CD4-positive, alpha-beta T cell treated with Interleukin-10 for 1 hour (primary cell): Measurements from ENCODE around the gene INSRR.
A peak's percentile ranks its signal among the peaks of the same experiment; 100 is the strongest.

ENCODE experiments used
- DNase-seq: peaks from one replicate; pipeline ENCODE4 v3.0.0-alpha.2; 2020

INSRR gene

DNA sequence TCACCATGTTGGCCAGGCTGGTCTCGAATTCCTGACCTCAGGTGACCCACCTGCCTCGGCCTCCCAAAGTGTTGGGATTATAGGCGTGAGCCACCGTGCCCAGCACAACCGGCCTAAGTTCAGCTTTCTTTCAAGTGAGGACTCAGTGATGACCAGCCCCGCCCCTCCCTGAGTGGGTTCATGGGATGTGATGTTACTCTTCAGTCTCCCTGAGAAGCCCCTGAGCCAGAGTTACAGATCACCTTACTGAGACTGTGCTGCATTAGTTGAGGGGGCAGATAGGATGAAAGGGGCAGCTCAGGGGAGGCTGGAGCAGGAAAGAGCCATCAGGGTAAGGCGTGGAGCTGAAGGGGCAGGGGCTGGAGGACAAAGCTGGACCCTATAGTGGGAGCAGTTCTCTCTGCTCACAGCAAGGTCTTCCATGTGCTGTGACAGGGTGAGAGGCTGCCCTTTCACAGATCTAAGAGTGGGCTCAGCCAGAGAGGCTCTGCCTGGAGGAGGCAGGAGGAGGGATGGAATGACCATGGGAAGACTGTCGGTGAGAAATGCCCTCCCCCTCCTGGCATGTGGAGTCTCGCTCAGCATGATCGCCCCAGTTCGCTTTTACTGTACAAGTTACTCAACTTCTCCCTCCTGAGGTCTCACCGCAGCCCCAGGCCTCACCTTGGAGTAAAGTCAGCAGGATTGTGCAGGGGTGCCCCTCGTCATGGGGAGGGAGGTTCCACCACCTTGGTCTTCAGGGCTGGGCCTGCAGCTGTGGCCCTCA, 55.6 kb downstream of the INSRR start:
- DNase-seq: no peak

DNA sequence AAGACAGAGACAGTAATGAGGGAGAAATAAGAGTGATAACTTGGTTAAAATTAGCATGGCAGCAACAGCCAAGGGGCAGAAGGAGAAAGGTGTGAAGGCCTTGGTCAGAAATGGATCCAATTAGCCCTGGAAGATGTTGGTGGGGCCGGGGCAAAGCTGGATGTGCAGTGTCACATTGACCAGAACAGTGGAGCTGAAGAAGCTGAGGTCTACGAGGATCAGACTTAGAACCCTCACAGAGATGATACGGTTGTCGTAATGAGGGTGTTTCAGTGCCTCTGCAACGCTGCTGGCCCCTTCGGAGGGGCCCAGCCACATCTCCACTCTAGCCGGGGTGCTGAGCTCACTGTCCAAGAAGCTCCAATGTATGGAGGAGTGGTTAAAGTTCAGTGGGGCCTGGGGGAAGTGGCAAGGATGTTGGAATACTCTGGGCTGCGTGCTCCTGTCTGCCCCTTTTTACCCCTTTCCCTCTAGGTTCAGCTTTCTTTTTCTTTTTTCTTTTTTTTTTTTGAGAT, 56.4 kb downstream of the INSRR start:
- DNase-seq: no peak

DNA sequence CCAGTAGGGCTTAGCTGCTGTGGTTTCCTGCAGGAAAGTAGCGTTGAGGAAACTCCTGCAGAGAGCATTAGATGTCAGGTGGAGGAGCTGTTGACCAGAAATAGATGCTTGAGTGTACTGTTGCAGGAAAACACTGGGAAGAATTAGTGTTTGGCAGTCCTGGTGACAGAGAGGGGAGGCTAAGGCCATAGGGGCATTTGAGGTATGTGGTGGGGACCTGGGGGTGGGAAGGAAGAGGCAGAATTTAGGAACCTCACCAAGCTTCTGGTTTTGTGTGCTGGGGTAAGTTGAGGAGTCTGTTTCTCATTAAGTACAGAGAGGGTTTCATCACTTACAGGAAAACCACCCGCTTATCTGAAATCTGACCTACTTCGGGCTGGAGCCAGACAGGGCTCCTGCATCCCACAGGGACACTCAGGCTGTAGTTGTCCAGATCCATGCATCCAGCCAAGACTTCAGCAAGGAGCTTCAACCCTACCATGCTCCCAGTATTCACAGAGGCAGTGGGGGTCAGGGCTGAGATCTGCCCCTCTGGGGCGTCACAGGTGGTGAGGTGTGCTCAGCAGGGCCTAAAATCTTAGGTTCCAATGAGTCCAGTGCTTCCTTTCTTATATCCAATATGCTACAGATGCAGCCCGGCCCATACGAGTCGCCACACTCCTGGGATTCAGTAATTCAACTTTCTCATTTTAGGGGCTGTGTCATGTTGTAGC, 57.4 kb downstream of the INSRR start:
- DNase-seq: no peak

DNA sequence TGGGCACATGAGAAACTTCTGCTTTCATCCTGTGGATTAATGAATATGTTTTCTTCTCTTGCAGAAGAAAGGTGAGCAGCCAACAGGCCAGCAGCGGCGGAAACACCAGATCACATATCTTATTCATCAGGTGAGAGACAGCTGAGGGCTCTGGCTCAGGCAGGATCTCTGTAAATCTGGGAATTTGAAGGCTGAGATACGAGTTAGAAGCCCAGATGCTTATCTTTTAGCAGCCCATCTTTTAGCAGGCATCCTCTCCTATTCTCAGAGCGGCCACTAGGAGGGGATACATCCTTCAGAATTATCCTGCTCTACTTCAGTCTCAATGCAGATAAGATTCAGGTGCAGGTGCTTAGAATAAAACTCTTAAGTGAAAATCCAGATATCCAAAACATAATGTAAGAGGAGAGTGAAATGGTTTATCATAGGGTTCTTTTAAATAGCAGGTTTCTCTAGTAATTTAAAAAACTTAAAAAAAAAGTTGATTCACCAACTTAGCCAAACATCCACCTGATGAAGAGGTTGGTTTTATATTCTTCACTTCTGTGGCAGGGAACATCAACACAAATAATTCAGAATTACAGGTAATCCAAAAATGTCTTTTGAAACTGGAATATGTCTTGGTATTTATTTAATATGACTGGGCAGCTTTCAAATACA, 61.6 kb downstream of the INSRR start:
- DNase-seq: peak; percentile 80

DNA sequence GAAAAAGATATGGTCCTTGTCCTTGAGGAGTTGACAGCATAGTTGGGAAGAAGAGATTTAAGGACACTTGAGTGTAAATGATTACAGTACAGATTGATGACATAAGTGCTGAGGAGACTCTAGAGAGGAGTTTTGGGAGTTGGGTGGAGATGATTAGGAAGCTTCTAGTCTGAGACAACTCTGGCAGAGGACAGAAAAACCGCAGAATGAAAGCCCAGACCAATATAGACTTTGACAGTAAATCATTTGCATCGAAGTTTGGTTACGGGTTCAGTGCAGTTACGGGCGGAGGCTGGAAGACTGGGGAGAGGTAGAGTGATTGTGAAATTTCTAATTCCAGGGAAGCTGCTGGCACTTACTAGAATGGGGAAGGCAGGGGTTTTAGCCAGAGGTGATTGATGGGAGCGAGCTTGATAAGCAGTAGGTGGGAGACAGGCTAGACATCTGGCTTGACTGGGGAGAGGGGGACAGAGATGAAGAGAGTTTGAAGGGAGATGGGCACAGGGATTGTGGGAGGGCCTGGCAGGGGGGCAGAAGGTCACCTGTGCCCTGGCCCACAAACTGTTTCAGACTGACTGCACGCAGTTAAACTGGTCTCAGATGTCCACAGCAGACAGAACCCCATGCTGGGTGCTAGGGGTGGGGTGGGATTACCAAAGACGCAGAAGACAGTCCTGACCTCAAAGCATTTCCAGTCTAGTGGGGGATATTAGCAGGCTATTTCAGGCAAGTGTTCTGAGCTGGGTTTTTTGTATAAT, 62.4 kb downstream of the INSRR start:
- no peak for DNase-seq

DNA sequence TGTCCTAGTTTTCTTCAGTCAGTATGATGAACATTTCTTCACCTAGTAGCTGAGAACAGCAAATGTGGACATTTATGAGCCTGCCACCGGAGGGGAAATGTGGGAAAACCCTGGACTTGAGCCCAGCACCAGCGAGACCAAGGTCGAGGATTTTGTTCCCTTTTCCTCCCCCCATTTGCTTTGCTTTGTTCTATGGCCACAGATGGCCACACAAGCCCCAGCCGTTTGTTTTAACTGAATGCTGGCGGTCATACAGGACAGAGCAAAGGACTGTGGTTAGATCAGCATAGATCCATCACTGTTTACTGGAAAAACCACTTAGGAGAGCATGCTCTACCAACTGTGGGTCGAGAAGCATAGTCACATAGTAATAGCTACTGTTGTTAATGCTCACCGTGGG, 63.1 kb downstream of the INSRR start:
- no peak for DNase-seq

DNA sequence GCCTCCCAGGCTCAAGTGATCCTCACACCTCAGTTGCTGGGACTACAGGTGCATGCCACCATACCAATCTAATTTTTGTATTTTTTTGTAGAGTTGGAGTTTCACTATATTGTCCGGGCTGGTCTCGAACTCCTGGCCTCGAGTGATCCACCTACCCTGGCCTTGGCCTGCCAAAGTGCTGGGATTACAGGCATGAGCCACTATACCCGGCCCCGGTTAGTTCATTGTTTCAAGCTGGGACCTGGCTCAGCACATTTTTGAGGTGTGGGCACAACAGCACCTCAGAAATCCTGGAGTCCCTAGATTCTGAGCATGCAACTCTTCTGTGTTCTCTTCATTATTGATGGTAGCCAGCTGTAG, 63.6 kb downstream of the INSRR start:
- no peak for DNase-seq

DNA sequence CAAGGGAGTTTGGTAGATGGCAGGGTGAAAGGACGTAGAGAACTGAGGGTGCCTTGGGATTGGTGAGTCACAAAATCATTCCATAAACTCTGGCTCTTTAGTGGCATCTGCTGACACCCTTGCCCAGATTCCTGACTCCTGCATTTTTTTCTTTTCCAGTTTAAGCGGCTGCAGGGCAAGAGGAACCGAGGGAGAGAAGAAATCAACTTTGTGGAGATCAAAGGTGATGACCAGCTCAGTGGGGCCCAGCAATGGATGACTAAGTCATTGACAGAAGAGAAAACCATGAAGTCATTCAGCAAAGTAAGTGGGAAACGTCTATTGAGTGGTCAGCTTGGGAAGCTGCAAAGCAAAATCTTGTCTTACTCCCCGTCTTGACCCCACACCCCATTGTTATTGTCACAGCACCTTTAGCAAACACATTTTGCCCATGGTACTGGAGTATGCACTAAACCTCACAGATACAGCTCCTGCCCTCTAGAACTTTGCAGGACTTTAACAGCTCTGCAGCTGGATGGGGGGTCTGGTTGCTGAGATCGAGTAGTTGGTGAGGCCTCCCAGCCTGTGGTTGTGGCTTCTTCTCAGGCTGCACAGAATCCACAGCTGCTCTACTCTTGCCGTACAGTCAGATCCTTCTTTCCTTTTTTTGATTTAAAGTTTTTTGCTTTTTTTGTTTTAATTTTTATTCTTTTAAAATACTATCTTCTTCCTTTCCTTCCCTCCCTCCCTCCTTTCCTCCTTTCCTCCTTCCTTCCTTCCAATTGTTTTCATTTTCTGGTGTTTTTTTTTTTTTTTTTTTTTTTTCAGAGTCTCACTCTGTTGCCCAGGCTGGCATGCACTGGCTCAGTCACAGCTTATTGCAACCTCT, 64.2 kb downstream of the INSRR start:
- DNase-seq: no peak
